HG03565 (cell line): ENCODE results near the gene NHS.
"Not testable (repeated sequence)": the region's sequence is repeated elsewhere in the genome, so short reads cannot be mapped to it uniquely, and the experiment has no call there.

Source experiments
- ATAC-seq: cut with Tn5 transposase; IDR thresholded peaks from one replicate; pipeline ENCODE4 v1.9.1; 2021; ENCODE audit warnings: mild to moderate bottlenecking, moderate library complexity; ENCODE audit not compliant: unreplicated experiment

NHS gene

GRCh38 chrX:17443556-17443955 is 68.6 kb downstream of the NHS start:
- no peak for ATAC-seq

- not testable (repeated sequence) for ATAC-seq
These were observed 71.3 kb downstream of the NHS start for GRCh38 chrX:17446269-17446668.

- no peak for ATAC-seq
These were observed 73.2 kb downstream of the NHS start for GRCh38 chrX:17448188-17448587.

- no peak for ATAC-seq
These were observed 74.9 kb downstream of the NHS start for GRCh38 chrX:17449866-17450265.

GRCh38 chrX:17453788-17454187 is 78.8 kb downstream of the NHS start:
- no peak for ATAC-seq

- ATAC-seq: no peak
These were observed 81.5 kb downstream of the NHS start for GRCh38 chrX:17456526-17456925.

- no peak for ATAC-seq
These were observed 84.1 kb downstream of the NHS start for GRCh38 chrX:17459008-17459611.

GRCh38 chrX:17459661-17460060 is 84.7 kb downstream of the NHS start:
- ATAC-seq: no peak

GRCh38 chrX:17462881-17463280 is 87.9 kb downstream of the NHS start:
- no peak for ATAC-seq

- no peak for ATAC-seq
These were observed 89.2 kb downstream of the NHS start for GRCh38 chrX:17464194-17464593.

GRCh38 chrX:17465201-17465600 is 90.2 kb downstream of the NHS start:
- ATAC-seq: no peak

- ATAC-seq: no peak
These were observed 90.8 kb downstream of the NHS start for GRCh38 chrX:17465802-17466201.

GRCh38 chrX:17470136-17470535 is 95.1 kb downstream of the NHS start:
- ATAC-seq: no peak

GRCh38 chrX:17471121-17471520 is 96.1 kb downstream of the NHS start:
- ATAC-seq: no peak

GRCh38 chrX:17471861-17472260 is 96.9 kb downstream of the NHS start:
- ATAC-seq: no peak

GRCh38 chrX:17472424-17472823 is 97.4 kb downstream of the NHS start:
- no peak for ATAC-seq

- no peak for ATAC-seq
These were observed 98.0 kb downstream of the NHS start for GRCh38 chrX:17473021-17473420.

GRCh38 chrX:17474892-17475291 is 99.9 kb downstream of the NHS start:
- no peak for ATAC-seq

GRCh38 chrX:17475449-17476217 is 100.6 kb downstream of the NHS start:
- no peak for ATAC-seq

- ATAC-seq: no peak
These were observed 101.4 kb downstream of the NHS start for GRCh38 chrX:17476411-17476810.

- no peak for ATAC-seq
These were observed 106.1 kb downstream of the NHS start for GRCh38 chrX:17481086-17481485.

GRCh38 chrX:17484592-17484991 is 109.6 kb downstream of the NHS start:
- ATAC-seq: no peak

- ATAC-seq: no peak
These were observed 110.4 kb downstream of the NHS start for GRCh38 chrX:17485391-17485790.
